Glutamatergic neuron (in vitro differentiated cells): ENCODE measurements around the gene ATP2C2. TPM values are rescaled to one million over a fixed set of nuclear protein-coding genes. Genes with fewer than 3 reads are reported as not detected.

Experiments
- DNase-seq: peaks from one replicate; pipeline ENCODE4 v3.0.0; 2022
- H3K27ac Mint-ChIP-seq: one replicate; pipeline ENCODE4 v1.8.0; 2020; ENCODE audit warnings: mild to moderate bottlenecking, mixed read lengths, inconsistent platforms; ENCODE audit not compliant: unreplicated experiment
- H3K27me3 Mint-ChIP-seq: one replicate; pipeline ENCODE4 v1.8.0; 2020; ENCODE audit warnings: mild to moderate bottlenecking, moderate library complexity, mixed read lengths, inconsistent platforms; ENCODE audit not compliant: unreplicated experiment
- H3K36me3 Mint-ChIP-seq: one replicate; pipeline ENCODE4 v1.8.0; 2020; ENCODE audit warnings: mild to moderate bottlenecking, mixed read lengths, inconsistent platforms; ENCODE audit not compliant: unreplicated experiment
- H3K4me1 Mint-ChIP-seq: one replicate; pipeline ENCODE4 v1.8.0; 2020; ENCODE audit warnings: mild to moderate bottlenecking, low read depth, mixed read lengths, inconsistent platforms; ENCODE audit not compliant: unreplicated experiment
- H3K4me3 Mint-ChIP-seq: one replicate; pipeline ENCODE4 v1.8.0; 2020; ENCODE audit warnings: mild to moderate bottlenecking, mixed read lengths, inconsistent platforms; ENCODE audit not compliant: unreplicated experiment
- H3K9me3 Mint-ChIP-seq: one replicate; pipeline ENCODE4 v1.8.0; 2020; ENCODE audit warnings: mild to moderate bottlenecking, moderate library complexity, mixed read lengths, inconsistent platforms; ENCODE audit not compliant: unreplicated experiment
- CTCF ChIP-seq: fragments of 200-600 bp; sonication (generic); IDR thresholded peaks from one replicate; pipeline ENCODE4 v1.5.0; 2021; ENCODE audit not compliant: partially characterized antibody, unreplicated experiment
- total RNA-seq: library from RNA; stranded (reverse); fragmentation: NEBNext Ultra II Directional; extraction: Animal tissue kit (Norgen Biotek cat#: 25700); gene quantifications from one replicate; pipeline ENCODE4 v1.2.1, GENCODE V29; 2021; ENCODE audit not compliant: unreplicated experiment

ATP2C2 gene
- total RNA-seq, 1 donor from 2014 or later = not detected

- Mint-ChIP-seq H3K9me3 (peaks cover 8% of the 10 kb centered on the region), H3K27ac (no peak overlapping the region), H3K36me3 (no peaks in the 10 kb centered on the region), H3K4me3 (no peak overlapping the region), H3K27me3 (peaks cover 1% of the 10 kb centered on the region), H3K4me1 (peaks cover 15% of the 10 kb centered on the region)
- TF ChIP-seq CTCF = no peak
- no peak for DNase-seq
Observed at GRCh38 chr16:84378567-84378966, 10.2 kb downstream of the ATP2C2 start.

GRCh38 chr16:84379008-84379708 is 10.8 kb downstream of the ATP2C2 start:
- Mint-ChIP-seq H3K9me3 (peaks cover 11% of the 10 kb centered on the region), H3K36me3 (peaks cover under 1% of the 10 kb centered on the region), H3K4me3 (no peak overlapping the region), H3K27ac (no peak overlapping the region), H3K27me3 (peaks cover 1% of the 10 kb centered on the region), H3K4me1 (peaks cover 14% of the 10 kb centered on the region)
- no peak for DNase-seq
- no peak for TF ChIP-seq CTCF

GRCh38 chr16:84379709-84380362 is 11.5 kb downstream of the ATP2C2 start:
- peaks cover 13% of the 10 kb centered on the region for H3K9me3 Mint-ChIP-seq
- no peak for TF ChIP-seq CTCF
- peaks cover 1% of the 10 kb centered on the region for H3K27me3 Mint-ChIP-seq
- peaks cover 5% of the 10 kb centered on the region for H3K36me3 Mint-ChIP-seq
- H3K27ac Mint-ChIP-seq = no peak overlapping the region
- no peak overlapping the region for H3K4me3 Mint-ChIP-seq
- H3K4me1 Mint-ChIP-seq = peaks cover 10% of the 10 kb centered on the region
- no peak for DNase-seq

GRCh38 chr16:84380405-84380804 is 12.1 kb downstream of the ATP2C2 start:
- Mint-ChIP-seq H3K4me1 (peaks cover 10% of the 10 kb centered on the region), H3K27me3 (peaks cover 1% of the 10 kb centered on the region), H3K9me3 (peaks cover 13% of the 10 kb centered on the region), H3K36me3 (peaks cover 5% of the 10 kb centered on the region), H3K4me3 (no peak overlapping the region), H3K27ac (no peak overlapping the region)
- no peak for DNase-seq
- TF ChIP-seq CTCF = no peak

- TF ChIP-seq CTCF = no peak
- H3K4me3 Mint-ChIP-seq = no peak overlapping the region
- H3K4me1 Mint-ChIP-seq = peaks cover 10% of the 10 kb centered on the region
- DNase-seq = no peak
- H3K27ac Mint-ChIP-seq = no peak overlapping the region
- H3K9me3 Mint-ChIP-seq = peaks cover 11% of the 10 kb centered on the region
- H3K27me3 Mint-ChIP-seq = peaks cover 1% of the 10 kb centered on the region
- peaks cover 5% of the 10 kb centered on the region for H3K36me3 Mint-ChIP-seq
Observed at GRCh38 chr16:84382396-84382795, 14.1 kb downstream of the ATP2C2 start.
